Osteoblast (primary cell): Measurements from ENCODE around the gene MYOZ2. TPM values are rescaled to one million over a fixed set of nuclear protein-coding genes. Genes with fewer than 3 reads are reported as not detected.

Source experiments
- DNase-seq: peaks from one replicate; pipeline ENCODE4 v3.0.0; 2011; ENCODE audit warnings: low spot score, mixed read lengths; ENCODE audit not compliant: insufficient read length; ENCODE audit errors: missing footprints
- H2AFZ ChIP-seq: 2 replicates; pipeline ENCODE4 v1.6.0; 2011; ENCODE audit warnings: mild to moderate bottlenecking, low read length
- H3K27ac ChIP-seq: 2 replicates; pipeline ENCODE4 v1.5.1; 2011; ENCODE audit warnings: mild to moderate bottlenecking, low read depth, low read length, moderate library complexity
- H3K27me3 ChIP-seq: 2 replicates; pipeline ENCODE4 v1.6.0; 2012; ENCODE audit warnings: mild to moderate bottlenecking, control low read depth, inconsistent platforms, low read length, moderate library complexity; ENCODE audit not compliant: insufficient read depth
- H3K36me3 ChIP-seq: 2 replicates; pipeline ENCODE4 v1.5.1; 2011; ENCODE audit warnings: mild to moderate bottlenecking, low read length, control low read depth, moderate library complexity; ENCODE audit not compliant: insufficient read depth
- H3K4me1 ChIP-seq: 2 replicates; pipeline ENCODE4 v1.5.1; 2011; ENCODE audit warnings: mild to moderate bottlenecking, low read length, control low read depth, moderate library complexity; ENCODE audit not compliant: insufficient read depth
- H3K4me2 ChIP-seq: 2 replicates; pipeline ENCODE4 v1.6.0; 2011; ENCODE audit warnings: mild to moderate bottlenecking, low read length; ENCODE audit not compliant: insufficient read depth
- H3K4me3 ChIP-seq: fragments of 200-600 bp; sonication (generic); 3 replicates; pipeline ENCODE4 v1.5.1; 2012; ENCODE audit warnings: mild to moderate bottlenecking, low read length, inconsistent platforms; ENCODE audit not compliant: insufficient read depth
- H3K79me2 ChIP-seq: 2 replicates; pipeline ENCODE4 v1.6.0; 2012; ENCODE audit warnings: mild to moderate bottlenecking, low read length, control low read depth, inconsistent platforms; ENCODE audit not compliant: insufficient read depth
- H3K9me3 ChIP-seq: 2 replicates; pipeline ENCODE4 v1.5.1; 2011; ENCODE audit warnings: low read depth, low read length, control low read depth
- H4K20me1 ChIP-seq: 2 replicates; pipeline ENCODE4 v1.6.0; 2012; ENCODE audit warnings: mild to moderate bottlenecking, low read length, control low read depth; ENCODE audit not compliant: insufficient read depth
- total RNA-seq: library from RNA; depleted of rRNA; stranded (reverse); fragments of >200 nt; gene quantifications from 2 replicates; pipeline ENCODE4 v1.2.3, GENCODE V29; 2012
- TF ChIP-seq, protein P1 (sequence below): IDR thresholded peaks from 2 replicates; pipeline ENCODE4 v1.5.1; 2011; ENCODE audit warnings: mild to moderate bottlenecking, low read depth, low read length, moderate library complexity; ENCODE audit errors: extremely low read depth

The MYOZ2 gene
- total RNA-seq, 1 donor: 0.36 TPM

DNA sequence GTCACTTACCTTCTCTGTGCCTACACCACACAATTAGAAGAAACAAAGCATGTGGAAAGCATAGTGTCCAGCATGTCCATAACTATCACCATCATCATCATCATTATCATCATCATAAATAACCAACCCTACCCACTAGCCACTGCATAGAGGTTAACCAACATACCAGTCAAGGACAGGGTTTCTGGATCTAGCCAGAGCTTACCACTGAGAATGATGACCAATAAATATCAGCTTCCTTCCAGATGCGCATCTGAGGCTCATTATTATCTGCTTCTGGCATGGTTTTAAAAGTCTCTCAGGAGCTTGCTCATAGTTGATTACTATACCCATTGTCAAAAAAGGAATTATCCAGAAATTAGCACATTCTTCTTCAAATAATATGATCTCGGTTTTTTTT is 25.5 kb upstream of the MYOZ2 start:
- H3K4me3 ChIP-seq: no peak overlapping the region
- TF ChIP-seq, protein P1, sequence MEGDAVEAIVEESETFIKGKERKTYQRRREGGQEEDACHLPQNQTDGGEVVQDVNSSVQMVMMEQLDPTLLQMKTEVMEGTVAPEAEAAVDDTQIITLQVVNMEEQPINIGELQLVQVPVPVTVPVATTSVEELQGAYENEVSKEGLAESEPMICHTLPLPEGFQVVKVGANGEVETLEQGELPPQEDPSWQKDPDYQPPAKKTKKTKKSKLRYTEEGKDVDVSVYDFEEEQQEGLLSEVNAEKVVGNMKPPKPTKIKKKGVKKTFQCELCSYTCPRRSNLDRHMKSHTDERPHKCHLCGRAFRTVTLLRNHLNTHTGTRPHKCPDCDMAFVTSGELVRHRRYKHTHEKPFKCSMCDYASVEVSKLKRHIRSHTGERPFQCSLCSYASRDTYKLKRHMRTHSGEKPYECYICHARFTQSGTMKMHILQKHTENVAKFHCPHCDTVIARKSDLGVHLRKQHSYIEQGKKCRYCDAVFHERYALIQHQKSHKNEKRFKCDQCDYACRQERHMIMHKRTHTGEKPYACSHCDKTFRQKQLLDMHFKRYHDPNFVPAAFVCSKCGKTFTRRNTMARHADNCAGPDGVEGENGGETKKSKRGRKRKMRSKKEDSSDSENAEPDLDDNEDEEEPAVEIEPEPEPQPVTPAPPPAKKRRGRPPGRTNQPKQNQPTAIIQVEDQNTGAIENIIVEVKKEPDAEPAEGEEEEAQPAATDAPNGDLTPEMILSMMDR: no peak
- no peak overlapping the region for H2AFZ ChIP-seq
- H3K4me2 ChIP-seq: no peak overlapping the region
- no peaks in the 10 kb centered on the region for H4K20me1 ChIP-seq
- H3K9me3 ChIP-seq: no peaks in the 10 kb centered on the region
- peaks cover 25% of the 10 kb centered on the region for H3K4me1 ChIP-seq
- DNase-seq: no peak
- H3K27me3 ChIP-seq: no peaks in the 10 kb centered on the region
- H3K36me3 ChIP-seq: no peaks in the 10 kb centered on the region
- no peak overlapping the region for H3K27ac ChIP-seq
- no peaks in the 10 kb centered on the region for H3K79me2 ChIP-seq

DNA sequence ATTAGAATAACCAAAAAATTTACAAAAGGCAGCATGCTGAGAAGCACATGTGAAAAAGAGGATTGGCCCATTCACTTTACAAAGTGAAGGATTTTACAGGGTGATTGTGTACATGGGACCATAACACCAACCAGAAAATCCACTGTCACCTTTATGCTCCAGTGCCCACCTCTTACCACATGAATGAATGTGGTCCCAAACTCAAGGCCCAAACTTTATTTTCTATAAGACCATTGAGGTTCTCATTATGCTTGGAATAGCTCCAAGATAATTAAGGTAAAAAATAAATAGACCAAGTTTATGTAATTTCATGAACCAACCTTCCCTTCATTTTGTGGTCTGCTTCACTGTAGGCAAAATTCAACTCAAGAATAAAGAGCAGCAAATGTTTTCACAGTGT is 24.3 kb upstream of the MYOZ2 start:
- no peaks in the 10 kb centered on the region for H3K27me3 ChIP-seq
- no peak for DNase-seq
- H3K27ac ChIP-seq: no peak overlapping the region
- no peak overlapping the region for H3K4me3 ChIP-seq
- H2AFZ ChIP-seq: no peak overlapping the region
- no peaks in the 10 kb centered on the region for H4K20me1 ChIP-seq
- TF ChIP-seq, protein P1: no peak
- no peaks in the 10 kb centered on the region for H3K9me3 ChIP-seq
- no peak overlapping the region for H3K4me2 ChIP-seq
- peaks cover 14% of the 10 kb centered on the region for H3K4me1 ChIP-seq
- no peaks in the 10 kb centered on the region for H3K36me3 ChIP-seq
- H3K79me2 ChIP-seq: no peaks in the 10 kb centered on the region

DNA sequence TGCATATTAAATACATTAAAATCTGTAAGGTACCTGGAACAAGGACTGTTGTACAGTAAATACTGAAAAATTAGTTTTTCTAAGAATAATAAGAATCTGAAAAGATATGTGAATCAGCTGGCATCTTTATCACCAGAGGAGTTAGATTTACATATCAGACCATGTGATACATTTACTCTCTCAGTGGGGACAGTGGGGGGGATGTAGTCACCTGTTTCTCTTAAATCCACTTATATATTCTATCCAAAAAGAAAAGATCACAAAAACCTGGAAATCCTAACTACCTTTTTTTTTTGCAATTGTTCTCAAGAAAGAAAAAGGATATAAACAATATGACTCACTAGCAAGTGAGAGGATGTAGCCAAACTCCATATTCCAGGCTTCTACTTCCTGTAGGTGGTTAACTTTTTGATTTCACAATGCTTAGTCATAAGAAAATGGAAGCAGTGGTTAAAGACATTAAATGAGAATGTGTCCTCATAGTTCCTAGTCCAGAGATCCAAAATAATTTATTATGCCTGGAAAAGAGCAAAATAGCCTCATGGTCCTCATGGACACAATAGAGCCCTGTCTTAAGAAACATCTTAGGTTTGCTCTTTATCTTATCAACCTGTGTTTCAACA is 22.5 kb upstream of the MYOZ2 start:
- peak overlapping the region; percentile 71 for H2AFZ ChIP-seq

DNA sequence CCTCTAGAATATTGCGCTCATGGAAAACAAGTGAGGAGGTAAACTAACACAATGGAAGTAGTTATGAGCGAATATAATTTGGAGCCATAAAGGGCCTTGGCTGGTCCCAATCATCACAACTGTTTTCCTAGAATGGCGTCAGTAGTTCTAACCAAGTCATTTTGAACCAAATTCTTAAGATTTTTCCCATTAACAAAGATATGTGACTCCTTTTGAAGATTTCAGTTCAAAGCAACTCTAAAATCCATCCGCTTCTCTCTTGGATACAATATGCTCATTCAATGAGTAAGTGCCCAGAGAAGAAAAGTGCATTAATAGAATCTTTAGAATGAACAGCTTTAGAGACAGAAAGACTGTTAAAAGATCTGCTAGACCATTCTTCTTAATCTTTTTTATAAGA is 19.6 kb upstream of the MYOZ2 start:
- H3K36me3 ChIP-seq: no peaks in the 10 kb centered on the region
- no peaks in the 10 kb centered on the region for H4K20me1 ChIP-seq
- H3K4me2 ChIP-seq: no peak overlapping the region
- H3K9me3 ChIP-seq: no peaks in the 10 kb centered on the region
- DNase-seq: no peak
- H3K79me2 ChIP-seq: no peaks in the 10 kb centered on the region
- TF ChIP-seq, protein P1: no peak
- H3K27me3 ChIP-seq: no peaks in the 10 kb centered on the region
- H3K4me3 ChIP-seq: no peak overlapping the region
- H3K4me1 ChIP-seq: peaks cover 34% of the 10 kb centered on the region
- no peak overlapping the region for H3K27ac ChIP-seq
- no peak overlapping the region for H2AFZ ChIP-seq

More for the DNA sequence above, 22.5 kb upstream of the MYOZ2 start:
- Histone ChIP-seq H3K4me2 (peak overlapping the region; percentile 18), H4K20me1 (no peaks in the 10 kb centered on the region), H3K27ac (peak overlapping the region; percentile 85), H3K4me3 (no peak overlapping the region), H3K27me3 (no peaks in the 10 kb centered on the region), H3K4me1 (peaks cover 30% of the 10 kb centered on the region), H3K79me2 (no peaks in the 10 kb centered on the region), H3K9me3 (no peaks in the 10 kb centered on the region), H3K36me3 (no peaks in the 10 kb centered on the region)
- TF ChIP-seq, protein P1: no peak
- peak; percentile 84 for DNase-seq
